Astrocyte (in vitro differentiated cells and primary cell): ENCODE measurements around the gene ZAP70. TPM values are rescaled to one million over a fixed set of nuclear protein-coding genes. Genes with fewer than 3 reads are reported as not detected.

Source experiments
- DNase-seq: peaks from one replicate; pipeline ENCODE4 v3.0.0-alpha.2; 2010; ENCODE audit warnings: low read depth
- FAIRE-seq: peaks from 2 replicates; lab custom pipeline; 2011; peaks lifted over from hg19 to GRCh38; lab: Jason Lieb, UNC
- H2AFZ ChIP-seq: 2 replicates; pipeline ENCODE4 v1.6.0; 2012; ENCODE audit warnings: low read depth, low read length, inconsistent platforms
- H3K27ac ChIP-seq: 2 replicates; pipeline ENCODE4 v1.5.1; 2011; ENCODE audit warnings: low read depth, low read length, inconsistent platforms
- H3K27me3 ChIP-seq: 2 replicates; pipeline ENCODE4 v1.6.0; 2011; ENCODE audit warnings: low read length, inconsistent platforms; ENCODE audit not compliant: insufficient read depth
- H3K36me3 ChIP-seq: 2 replicates; pipeline ENCODE4 v1.5.1; 2011; ENCODE audit warnings: low read length, inconsistent platforms; ENCODE audit not compliant: insufficient read depth
- H3K4me1 ChIP-seq: 2 replicates; pipeline ENCODE4 v1.5.1; 2011; ENCODE audit warnings: low read length, inconsistent platforms; ENCODE audit not compliant: insufficient read depth
- H3K4me2 ChIP-seq: 2 replicates; pipeline ENCODE4 v1.6.0; 2012; ENCODE audit warnings: low read length, inconsistent platforms
- H3K4me3 ChIP-seq: 2 replicates; pipeline ENCODE4 v1.5.1; 2011; ENCODE audit warnings: low read depth, mild to moderate bottlenecking, low read length, inconsistent platforms; ENCODE audit not compliant: insufficient read depth
- H3K79me2 ChIP-seq: 2 replicates; pipeline ENCODE4 v1.6.0; 2012; ENCODE audit warnings: mild to moderate bottlenecking, low read length, inconsistent platforms; ENCODE audit not compliant: insufficient read depth
- H3K9ac ChIP-seq: 2 replicates; pipeline ENCODE4 v1.6.0; 2012; ENCODE audit warnings: mild to moderate bottlenecking, low read length, inconsistent platforms
- H3K9me3 ChIP-seq: 2 replicates; pipeline ENCODE4 v1.5.1; 2012; ENCODE audit warnings: low read depth, mild to moderate bottlenecking, low read length, inconsistent platforms; ENCODE audit not compliant: insufficient read depth
- H4K20me1 ChIP-seq: 2 replicates; pipeline ENCODE4 v1.6.0; 2012; ENCODE audit warnings: low read length, inconsistent platforms; ENCODE audit not compliant: insufficient read depth
- H3K27ac Mint-ChIP-seq: one replicate; pipeline ENCODE4 v1.8.0; 2021; ENCODE audit warnings: mild to moderate bottlenecking, mixed read lengths; ENCODE audit not compliant: unreplicated experiment
- H3K27me3 Mint-ChIP-seq: one replicate; pipeline ENCODE4 v1.8.0; 2021; ENCODE audit warnings: low read depth, mixed read lengths; ENCODE audit not compliant: unreplicated experiment
- H3K36me3 Mint-ChIP-seq: one replicate; pipeline ENCODE4 v1.8.0; 2021; ENCODE audit warnings: low read depth, mixed read lengths; ENCODE audit not compliant: unreplicated experiment
- H3K4me1 Mint-ChIP-seq: one replicate; pipeline ENCODE4 v1.8.0; 2021; ENCODE audit warnings: low read depth, mixed read lengths; ENCODE audit not compliant: unreplicated experiment
- H3K4me3 Mint-ChIP-seq: one replicate; pipeline ENCODE4 v1.8.0; 2021; ENCODE audit warnings: mild to moderate bottlenecking, moderate library complexity, mixed read lengths; ENCODE audit not compliant: unreplicated experiment
- H3K9me3 Mint-ChIP-seq: one replicate; pipeline ENCODE4 v1.8.0; 2021; ENCODE audit warnings: mild to moderate bottlenecking, mixed read lengths; ENCODE audit not compliant: unreplicated experiment
- EZH2 ChIP-seq: IDR thresholded peaks from 2 replicates; pipeline ENCODE4 v1.6.1; 2012; ENCODE audit warnings: mild to moderate bottlenecking, low read length, inconsistent platforms; ENCODE audit not compliant: insufficient read depth
- total RNA-seq: library from RNA; stranded (reverse); gene quantifications from 2 replicates; pipeline ENCODE4 v1.2.1, GENCODE V29; 2021
- TF ChIP-seq, protein P1 (sequence below): IDR thresholded peaks from 2 replicates; pipeline ENCODE4 v1.5.1; 2011; ENCODE audit warnings: low read depth, mild to moderate bottlenecking, inconsistent platforms, low read length, moderate library complexity; ENCODE audit not compliant: insufficient read depth

ZAP70 gene
- total RNA-seq, 1 donor from 2014 or later: 0.73 TPM

DNA sequence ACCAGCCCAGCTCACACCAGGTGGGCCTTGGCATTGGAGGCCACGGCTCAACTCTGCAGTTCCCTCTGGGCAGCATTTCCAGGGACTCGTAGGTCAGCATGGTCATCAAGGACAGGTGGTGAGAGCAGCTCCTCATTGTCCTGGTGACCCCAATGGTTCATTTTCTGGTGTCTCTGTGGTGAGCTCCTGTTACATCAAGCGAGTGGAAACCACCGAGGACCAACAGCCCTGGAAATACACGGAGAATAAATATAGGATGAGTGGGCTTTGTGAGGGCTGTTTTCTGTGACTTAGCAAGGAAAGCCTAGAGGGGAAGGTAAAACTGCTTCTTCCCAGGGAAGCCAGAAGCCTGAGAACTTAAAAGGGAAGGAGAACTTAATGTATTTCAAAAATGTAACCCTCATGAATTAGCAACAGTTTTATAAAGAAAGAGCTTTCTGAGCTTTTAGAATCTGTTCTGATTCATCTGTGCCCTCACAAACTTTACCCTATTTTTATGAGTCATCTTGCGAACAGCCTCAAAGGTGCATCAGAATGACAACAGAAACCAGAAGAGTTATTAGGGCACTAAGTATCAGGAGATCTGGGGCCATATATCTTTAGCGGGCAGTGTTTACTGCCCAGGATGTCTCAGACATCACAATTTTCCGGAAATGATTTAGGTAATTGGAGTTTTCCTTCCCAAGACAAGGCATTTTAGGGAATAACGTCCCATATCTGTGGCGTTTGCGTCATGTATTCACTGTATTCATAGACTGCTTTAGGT lies 25.1 kb upstream of the ZAP70 start:
- H3K27ac ChIP-seq: no peak overlapping the region
- TF ChIP-seq EZH2: no peak
- TF ChIP-seq, protein P1, sequence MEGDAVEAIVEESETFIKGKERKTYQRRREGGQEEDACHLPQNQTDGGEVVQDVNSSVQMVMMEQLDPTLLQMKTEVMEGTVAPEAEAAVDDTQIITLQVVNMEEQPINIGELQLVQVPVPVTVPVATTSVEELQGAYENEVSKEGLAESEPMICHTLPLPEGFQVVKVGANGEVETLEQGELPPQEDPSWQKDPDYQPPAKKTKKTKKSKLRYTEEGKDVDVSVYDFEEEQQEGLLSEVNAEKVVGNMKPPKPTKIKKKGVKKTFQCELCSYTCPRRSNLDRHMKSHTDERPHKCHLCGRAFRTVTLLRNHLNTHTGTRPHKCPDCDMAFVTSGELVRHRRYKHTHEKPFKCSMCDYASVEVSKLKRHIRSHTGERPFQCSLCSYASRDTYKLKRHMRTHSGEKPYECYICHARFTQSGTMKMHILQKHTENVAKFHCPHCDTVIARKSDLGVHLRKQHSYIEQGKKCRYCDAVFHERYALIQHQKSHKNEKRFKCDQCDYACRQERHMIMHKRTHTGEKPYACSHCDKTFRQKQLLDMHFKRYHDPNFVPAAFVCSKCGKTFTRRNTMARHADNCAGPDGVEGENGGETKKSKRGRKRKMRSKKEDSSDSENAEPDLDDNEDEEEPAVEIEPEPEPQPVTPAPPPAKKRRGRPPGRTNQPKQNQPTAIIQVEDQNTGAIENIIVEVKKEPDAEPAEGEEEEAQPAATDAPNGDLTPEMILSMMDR: no peak
- Mint-ChIP-seq H3K36me3 (no peaks in the 10 kb centered on the region), H3K27ac (no peak overlapping the region), H3K9me3 (peaks cover 2% of the 10 kb centered on the region), H3K27me3 (no peaks in the 10 kb centered on the region), H3K4me3 (peak overlapping the region; percentile 20), H3K4me1 (peaks cover 14% of the 10 kb centered on the region)
- FAIRE-seq: no peak
- no peaks in the 10 kb centered on the region for H3K79me2 ChIP-seq
- no peak overlapping the region for H3K9ac ChIP-seq
- no peak for DNase-seq
- H3K4me2 ChIP-seq: no peak overlapping the region
- H3K9me3 ChIP-seq: no peaks in the 10 kb centered on the region
- no peak overlapping the region for H2AFZ ChIP-seq
- H3K4me1 ChIP-seq: no peaks in the 10 kb centered on the region
- H3K27me3 ChIP-seq: no peaks in the 10 kb centered on the region
- H4K20me1 ChIP-seq: no peaks in the 10 kb centered on the region
- no peak overlapping the region for H3K4me3 ChIP-seq
- no peaks in the 10 kb centered on the region for H3K36me3 ChIP-seq

DNA sequence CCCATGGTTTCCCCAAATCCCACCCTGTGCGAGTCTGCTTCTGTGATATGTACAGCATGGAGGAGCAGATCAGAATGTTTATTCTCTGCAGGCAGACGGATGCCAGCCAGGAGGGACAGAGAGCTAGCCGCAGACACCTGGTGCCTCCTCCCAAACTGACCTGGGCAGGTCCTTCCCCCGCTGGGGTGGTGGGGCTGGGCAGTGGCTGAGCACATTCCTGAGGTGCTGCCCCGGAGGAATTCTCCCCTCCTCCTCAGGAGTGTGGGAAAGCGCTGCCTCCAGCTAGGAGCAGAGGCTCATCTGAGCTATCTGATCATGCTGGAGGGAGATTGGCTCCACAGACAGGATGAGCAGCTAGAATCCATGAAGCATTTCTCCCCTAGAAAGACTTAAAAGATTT lies 22.2 kb upstream of the ZAP70 start:
- no peaks in the 10 kb centered on the region for H3K27me3 ChIP-seq
- peaks cover 2% of the 10 kb centered on the region for H3K9me3 ChIP-seq
- no peaks in the 10 kb centered on the region for H4K20me1 ChIP-seq
- FAIRE-seq: no peak
- H3K4me2 ChIP-seq: no peak overlapping the region
- DNase-seq: no peak
- no peak overlapping the region for H3K27ac ChIP-seq
- H3K36me3 Mint-ChIP-seq: no peaks in the 10 kb centered on the region
- no peak overlapping the region for H3K9ac ChIP-seq
- H3K79me2 ChIP-seq: no peaks in the 10 kb centered on the region
- TF ChIP-seq EZH2: no peak
- TF ChIP-seq, protein P1: no peak
- no peak overlapping the region for H2AFZ ChIP-seq
- H3K4me1 Mint-ChIP-seq: peaks cover 14% of the 10 kb centered on the region
- H3K4me3 Mint-ChIP-seq: no peak overlapping the region
- peaks cover 2% of the 10 kb centered on the region for H3K9me3 Mint-ChIP-seq
- H3K27ac Mint-ChIP-seq: no peak overlapping the region
- H3K27me3 Mint-ChIP-seq: no peaks in the 10 kb centered on the region
- H3K36me3 ChIP-seq: no peaks in the 10 kb centered on the region
- H3K4me1 ChIP-seq: no peaks in the 10 kb centered on the region
- no peak overlapping the region for H3K4me3 ChIP-seq

DNA sequence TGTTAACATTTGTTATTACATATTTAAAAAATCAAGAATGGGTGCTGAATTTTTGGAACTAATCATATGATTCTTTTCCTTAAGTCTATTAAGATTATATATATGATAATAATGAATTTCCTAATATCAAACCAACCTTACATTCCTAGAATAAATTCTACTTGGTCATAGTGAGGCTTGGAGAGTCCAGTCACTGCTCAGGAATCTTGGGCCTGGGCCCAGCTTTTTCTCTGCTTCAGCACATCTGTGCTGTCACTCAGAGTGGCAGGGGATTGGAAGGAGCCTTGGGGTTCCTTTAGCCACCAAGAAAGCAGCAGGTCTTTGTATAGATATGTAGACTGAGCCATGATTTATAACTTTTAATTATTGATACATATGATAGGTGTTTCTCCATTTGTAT lies 19.9 kb upstream of the ZAP70 start:
- Histone ChIP-seq H3K4me1 (no peaks in the 10 kb centered on the region), H3K4me3 (no peak overlapping the region), H3K27ac (no peak overlapping the region), H3K4me2 (no peak overlapping the region), H3K9me3 (peaks cover 2% of the 10 kb centered on the region), H3K79me2 (no peaks in the 10 kb centered on the region), H3K27me3 (no peaks in the 10 kb centered on the region), H4K20me1 (no peaks in the 10 kb centered on the region), H3K9ac (no peak overlapping the region), H3K36me3 (no peaks in the 10 kb centered on the region), H2AFZ (no peak overlapping the region)
- no peak for TF ChIP-seq EZH2
- DNase-seq (no peak), FAIRE-seq (no peak)
- peaks cover 2% of the 10 kb centered on the region for H3K9me3 Mint-ChIP-seq
- H3K4me1 Mint-ChIP-seq: peaks cover 9% of the 10 kb centered on the region
- no peaks in the 10 kb centered on the region for H3K27me3 Mint-ChIP-seq
- H3K4me3 Mint-ChIP-seq: no peak overlapping the region
- H3K36me3 Mint-ChIP-seq: no peaks in the 10 kb centered on the region
- H3K27ac Mint-ChIP-seq: no peak overlapping the region
